OCI-LY7 (cell line): ENCODE measurements around the gene PTP4A2.
"Not testable (repeated sequence)": the region's sequence is repeated elsewhere in the genome, so short reads cannot be mapped to it uniquely, and the experiment has no call there.

Experiments used
- EZH2phosphoT487 ChIP-seq: fragments of 200-600 bp; sonication (generic); IDR thresholded peaks from 2 replicates; pipeline ENCODE4 v1.6.1; 2018; ENCODE audit warnings: low read depth, borderline replicate concordance, mild to moderate bottlenecking, mixed run types, antibody characterized with exemption, low read length, moderate library complexity, mixed read lengths
- TF ChIP-seq, protein P1 (sequence below): fragments of 200-600 bp; sonication (generic); conservative IDR thresholded peaks from 2 replicates; pipeline ENCODE4 v1.5.1; 2014; ENCODE audit warnings: mild to moderate bottlenecking, antibody characterized with exemption, low read length, moderate library complexity, mixed read lengths

GRCh38 chr1:31942061-31942460 is 3.9 kb upstream of the PTP4A2 start:
- TF ChIP-seq, protein P1, sequence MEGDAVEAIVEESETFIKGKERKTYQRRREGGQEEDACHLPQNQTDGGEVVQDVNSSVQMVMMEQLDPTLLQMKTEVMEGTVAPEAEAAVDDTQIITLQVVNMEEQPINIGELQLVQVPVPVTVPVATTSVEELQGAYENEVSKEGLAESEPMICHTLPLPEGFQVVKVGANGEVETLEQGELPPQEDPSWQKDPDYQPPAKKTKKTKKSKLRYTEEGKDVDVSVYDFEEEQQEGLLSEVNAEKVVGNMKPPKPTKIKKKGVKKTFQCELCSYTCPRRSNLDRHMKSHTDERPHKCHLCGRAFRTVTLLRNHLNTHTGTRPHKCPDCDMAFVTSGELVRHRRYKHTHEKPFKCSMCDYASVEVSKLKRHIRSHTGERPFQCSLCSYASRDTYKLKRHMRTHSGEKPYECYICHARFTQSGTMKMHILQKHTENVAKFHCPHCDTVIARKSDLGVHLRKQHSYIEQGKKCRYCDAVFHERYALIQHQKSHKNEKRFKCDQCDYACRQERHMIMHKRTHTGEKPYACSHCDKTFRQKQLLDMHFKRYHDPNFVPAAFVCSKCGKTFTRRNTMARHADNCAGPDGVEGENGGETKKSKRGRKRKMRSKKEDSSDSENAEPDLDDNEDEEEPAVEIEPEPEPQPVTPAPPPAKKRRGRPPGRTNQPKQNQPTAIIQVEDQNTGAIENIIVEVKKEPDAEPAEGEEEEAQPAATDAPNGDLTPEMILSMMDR, result not testable (repeated sequence)
- TF ChIP-seq EZH2phosphoT487, result not testable (repeated sequence)
